Measurements from ENCODE around the gene SMIM28.
"Not testable (repeated sequence)": the region's sequence is repeated elsewhere in the genome, so short reads cannot be mapped to it uniquely, and the experiment has no call there.

The SMIM28 gene

GRCh38 chr6:138410048-138410735, 32.5 kb downstream of the SMIM28 start:
- DNase-seq, result no peak

- no peak for DNase-seq
Observed at GRCh38 chr6:138410972-138411880, 33.5 kb downstream of the SMIM28 start.

DNA sequence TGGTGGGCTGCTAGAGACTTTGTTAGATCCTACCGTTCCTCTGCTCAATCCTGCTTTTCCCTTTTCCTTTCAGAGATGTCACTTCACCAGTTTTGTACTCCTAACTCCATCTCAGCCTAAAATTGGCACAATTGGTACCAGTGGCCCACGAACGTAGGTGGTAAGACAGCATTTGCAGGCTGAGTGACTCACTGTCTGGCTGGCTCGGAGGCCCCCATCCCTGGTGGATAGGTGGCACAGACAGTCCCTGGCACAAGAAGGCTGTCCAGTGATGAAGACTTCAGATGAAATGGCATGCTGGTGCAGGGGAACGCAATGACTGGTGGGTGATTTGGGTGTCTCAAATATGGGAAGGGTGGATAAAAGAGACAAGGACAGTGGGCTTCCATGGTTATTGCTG, 37.4 kb downstream of the SMIM28 start:
- no peak for DNase-seq

DNA sequence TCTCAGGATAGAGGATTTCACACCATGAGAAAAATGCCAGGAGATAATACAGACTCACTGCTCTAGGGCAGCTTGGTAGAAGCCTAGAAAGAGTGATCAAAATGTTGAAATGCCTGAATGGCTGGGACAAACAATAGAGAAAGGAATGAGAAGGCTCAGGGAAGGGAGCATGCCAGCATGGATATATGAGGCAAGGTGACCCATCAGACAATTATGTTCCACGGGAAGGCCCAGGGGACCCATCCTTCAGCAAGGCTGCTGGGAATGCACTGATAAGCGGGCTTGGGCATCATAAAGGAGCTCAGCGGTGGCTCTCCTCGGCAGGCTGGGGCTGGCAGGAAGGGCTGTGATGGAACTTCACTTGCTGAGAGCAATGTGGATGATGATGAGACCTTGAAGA, 38.5 kb downstream of the SMIM28 start:
- DNase-seq, result no peak

DNA sequence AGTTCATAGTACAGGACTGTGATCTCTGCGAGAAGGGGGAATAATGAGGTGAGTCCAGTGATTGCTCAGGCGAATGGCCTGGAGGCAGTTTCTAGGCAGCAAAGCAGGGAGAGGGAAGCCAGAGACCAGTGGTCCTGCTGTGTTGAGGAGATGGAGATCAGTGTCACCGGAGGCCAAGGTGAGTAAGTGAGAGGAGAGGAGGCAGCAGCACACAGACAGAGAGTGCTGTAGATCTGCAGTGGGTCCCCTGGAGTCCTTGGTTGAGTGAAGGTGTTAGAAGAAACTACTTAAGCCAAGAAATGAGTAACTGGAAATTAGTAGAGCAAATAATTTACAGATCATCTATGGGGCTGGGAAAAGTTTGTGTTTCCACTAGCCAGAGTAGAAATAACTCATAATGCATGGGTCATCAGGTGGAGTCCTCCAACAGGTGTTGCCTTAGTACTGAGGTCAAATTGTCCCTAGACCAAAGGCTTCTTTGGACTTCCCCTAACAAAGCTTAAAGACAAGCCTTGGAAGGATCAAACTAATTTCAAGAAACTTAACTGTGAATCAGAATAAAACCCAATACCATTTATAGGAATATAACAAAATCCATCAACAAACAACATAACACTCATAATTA, 39.9 kb downstream of the SMIM28 start:
- DNase-seq, result no peak

DNA sequence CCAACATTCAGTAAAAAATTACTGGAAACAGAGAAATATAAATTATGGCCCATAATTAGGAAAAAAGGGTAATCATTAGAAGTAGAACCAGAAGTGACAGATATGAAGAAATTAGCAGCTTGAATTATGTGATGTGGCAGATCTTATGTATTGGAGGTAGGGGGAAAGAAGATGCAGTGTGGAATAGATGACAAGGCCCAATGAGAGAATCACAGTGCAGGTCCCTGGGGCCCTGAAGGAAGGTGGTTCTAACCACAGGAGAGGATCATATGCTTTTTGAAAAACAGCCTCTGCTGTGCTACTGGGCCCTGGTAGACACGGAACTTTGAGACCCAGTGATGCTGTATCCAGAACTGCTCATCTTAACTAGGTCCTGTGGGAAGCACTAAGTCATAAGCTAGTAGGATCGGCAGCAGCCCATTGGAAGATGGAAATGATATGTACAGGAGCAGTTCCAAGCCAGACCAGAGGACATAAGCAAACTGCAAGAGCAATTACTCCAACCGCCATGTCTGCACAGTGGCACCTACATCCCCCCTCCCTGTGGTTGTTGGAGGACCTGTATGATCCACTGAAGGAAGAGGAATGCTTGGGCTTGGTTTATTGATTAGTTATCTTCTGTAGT, 40.5 kb downstream of the SMIM28 start:
- no peak for DNase-seq

GRCh38 chr6:138419766-138420165, 42.1 kb downstream of the SMIM28 start:
- DNase-seq, result no peak

- DNase-seq, result no peak
Observed at GRCh38 chr6:138420356-138420755, 42.7 kb downstream of the SMIM28 start.

- no peak for DNase-seq
Observed at GRCh38 chr6:138421089-138421488, 43.4 kb downstream of the SMIM28 start.

DNA sequence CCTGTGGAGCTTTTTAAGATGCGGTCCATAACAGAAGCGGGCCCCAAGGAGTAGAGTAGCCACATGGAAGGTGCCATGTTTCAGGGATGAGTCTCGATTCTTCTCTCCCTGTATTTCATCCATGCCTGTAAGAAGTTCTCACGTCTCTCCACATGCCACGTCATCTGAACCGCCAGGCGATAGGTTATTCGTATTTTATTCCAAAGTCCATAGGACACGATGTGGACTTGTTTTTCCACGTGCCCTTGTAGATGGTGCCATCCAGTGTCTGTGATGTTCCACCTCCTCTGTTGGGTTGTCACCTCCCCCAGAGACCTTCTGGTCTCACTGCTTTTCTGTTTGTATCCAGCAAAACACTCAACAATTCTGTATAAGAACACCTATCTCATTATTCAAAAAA, 43.9 kb downstream of the SMIM28 start:
- DNase-seq, result no peak

DNA sequence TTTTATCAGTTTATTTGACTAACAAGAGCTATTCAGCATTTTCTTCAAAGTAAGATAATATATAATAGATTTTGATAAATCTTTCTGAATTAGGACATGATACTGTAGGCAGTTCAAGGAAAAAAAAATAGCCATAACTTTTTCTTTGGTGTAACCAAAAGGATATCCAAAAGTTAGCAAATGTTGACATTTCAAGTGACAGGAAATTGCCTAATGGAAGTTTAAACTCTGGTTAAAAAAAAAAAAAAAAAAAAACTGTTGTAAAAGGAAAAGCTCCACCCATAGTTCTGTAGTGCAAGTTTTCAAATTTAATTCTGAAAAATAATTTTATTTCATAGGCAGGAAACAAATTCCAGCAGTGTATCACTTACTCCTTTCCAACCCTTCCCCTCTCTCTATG, 45.2 kb downstream of the SMIM28 start:
- DNase-seq, result no peak

DNA sequence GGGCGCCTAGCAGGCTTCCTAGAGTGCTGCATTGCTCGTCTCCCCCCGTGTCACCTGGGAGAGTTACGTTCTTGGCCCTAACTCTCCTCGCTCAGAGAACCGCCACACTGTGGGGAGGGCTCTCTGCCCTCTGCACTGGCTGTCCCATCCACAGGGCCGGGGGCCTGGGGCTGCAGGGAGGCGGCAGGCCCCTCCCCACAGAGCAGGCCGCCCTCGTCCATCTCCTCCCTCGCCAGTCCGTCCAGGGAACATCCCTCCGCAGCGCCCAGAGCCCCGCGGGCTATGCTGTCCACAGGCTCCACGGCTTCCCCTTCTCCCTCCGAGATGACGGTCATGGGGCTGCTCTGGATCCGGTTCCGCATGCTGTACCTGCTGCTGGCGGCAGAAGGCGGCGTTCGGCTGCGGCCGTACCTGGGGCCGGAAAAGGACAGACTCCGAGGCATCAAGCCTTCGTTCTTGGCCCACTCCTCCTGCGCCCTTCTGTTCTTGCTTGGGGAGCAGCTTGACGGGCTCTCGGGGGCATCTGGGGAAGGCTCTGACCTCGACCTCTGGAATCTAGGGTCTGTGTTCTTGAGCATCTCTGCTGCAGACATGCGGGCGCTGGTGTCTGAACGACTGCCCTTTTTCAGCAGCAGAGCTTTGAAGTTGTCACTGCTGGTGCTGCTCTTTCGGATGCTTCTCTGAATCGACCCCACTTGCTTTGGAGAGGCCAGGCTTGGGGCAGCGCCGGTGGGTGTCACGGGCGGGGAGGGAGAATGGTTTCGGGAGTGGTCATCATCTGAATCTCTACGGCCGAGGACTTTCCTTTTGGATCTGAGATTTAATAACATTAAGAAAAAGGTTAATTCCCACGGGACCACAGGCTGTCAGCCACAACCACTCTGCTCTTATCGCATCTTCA, 46.5 kb downstream of the SMIM28 start:
- DNase-seq, result no peak

DNA sequence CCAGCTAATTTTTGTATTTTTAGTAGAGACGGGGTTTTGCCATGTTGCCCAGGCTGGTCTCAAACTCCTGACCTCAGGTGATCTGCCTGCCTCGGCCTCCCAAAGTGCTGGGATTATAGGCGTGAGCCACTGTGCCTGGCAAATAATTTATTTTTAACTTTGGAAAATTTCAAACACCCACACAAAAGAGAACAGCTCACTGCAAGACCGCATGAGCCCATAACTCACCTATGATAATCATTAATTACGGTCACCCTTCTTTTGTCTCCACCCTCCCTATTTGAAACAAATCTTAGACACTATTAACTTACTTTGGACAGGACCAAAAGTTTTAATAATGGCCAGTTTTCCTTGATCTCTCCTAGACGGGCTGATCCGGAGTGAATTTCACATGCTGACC, 47.6 kb downstream of the SMIM28 start:
- DNase-seq, result not testable (repeated sequence)

GRCh38 chr6:138426500-138427123, 48.9 kb downstream of the SMIM28 start:
- DNase-seq, result no peak

DNA sequence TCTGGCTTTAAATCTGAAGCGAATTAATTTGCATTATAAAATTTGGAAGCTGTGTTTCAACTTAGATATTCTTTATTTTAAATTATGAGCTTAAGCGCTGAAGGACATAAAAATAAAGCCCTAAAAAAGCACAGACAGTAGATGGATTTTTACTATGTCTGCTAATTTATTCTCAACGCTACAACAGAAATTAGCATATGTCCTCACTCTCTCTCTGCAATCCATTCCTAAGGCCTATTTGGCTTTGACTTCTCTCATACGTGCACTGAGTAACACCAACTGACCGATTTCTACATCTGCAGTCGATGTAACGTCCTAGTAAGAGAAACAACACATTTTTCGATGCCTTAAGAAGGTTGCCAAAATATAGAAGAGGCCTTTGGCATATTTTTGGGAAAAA, 50.0 kb downstream of the SMIM28 start:
- no peak for DNase-seq

DNA sequence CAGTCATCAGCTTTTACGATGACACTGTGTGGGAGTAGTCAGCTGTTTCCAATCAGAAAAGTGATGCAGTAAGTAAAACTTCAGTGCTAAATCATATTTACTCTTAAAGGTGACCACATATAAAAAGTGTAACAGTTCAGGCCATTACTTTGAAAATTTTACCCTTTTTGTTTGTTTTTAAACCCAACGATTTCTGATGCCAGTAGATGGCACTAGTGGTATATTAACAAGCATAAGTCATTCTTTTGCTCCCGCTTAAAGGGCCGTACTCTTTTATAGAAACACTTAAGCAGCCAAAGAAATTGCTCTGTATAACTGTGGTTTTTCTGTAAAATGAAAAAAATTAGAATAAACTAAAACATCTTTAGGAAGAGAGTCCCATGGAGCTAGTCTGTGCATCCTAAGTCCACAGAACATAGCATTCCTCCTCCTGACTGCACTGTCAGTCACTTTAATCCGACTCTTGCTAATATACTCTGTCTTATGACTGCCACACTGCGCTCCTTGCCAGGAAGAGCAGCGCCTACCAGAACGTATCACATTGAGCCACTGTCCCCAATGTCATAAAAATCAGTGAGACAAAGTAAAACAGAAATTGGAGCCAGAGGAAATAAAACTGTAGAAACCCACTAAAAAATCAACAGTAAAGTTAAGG, 51.4 kb downstream of the SMIM28 start:
- DNase-seq, result peak; percentile 55

GRCh38 chr6:138429761-138430160, 52.1 kb downstream of the SMIM28 start:
- DNase-seq, result no peak

DNA sequence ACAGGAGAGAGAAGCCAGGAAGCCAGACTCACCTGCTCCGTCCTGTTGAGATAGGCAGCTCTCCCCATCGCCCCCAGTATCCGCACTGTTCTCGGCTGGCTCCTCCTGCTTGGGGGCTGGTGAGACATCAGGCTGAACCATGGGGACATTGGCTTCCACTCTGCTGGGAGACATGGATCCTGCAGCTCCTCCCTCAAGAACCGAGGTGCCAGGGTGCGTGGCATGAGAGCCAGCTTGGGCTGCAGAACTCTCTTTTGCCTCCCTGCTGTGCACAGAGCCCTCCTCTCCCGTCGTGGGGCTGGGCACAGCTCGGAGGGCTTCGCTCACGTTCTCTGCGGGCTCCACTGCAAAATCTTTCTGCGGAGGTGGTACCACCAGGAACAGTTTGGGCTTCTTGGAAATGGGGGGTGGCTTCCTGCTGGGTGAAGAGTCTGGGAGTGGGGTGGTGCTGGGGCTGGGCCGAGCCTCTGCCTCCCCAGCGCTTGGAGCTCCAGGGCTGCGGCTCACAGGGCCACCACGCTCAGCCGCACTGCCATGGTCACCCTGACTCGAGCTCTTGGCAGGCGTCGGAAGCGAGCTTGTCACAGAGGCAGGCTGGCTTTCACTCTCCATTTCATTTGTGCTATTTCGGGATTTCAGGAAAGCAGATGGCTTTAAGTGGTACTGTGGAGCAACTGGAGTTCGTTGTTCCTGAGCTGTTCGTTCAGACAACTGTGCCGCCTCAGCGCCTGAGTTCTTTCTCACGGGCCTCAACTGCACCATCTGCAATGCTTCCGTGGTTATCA, 52.8 kb downstream of the SMIM28 start:
- no peak for DNase-seq

- DNase-seq, result no peak
Observed at GRCh38 chr6:138431256-138432062, 53.8 kb downstream of the SMIM28 start.

- no peak for DNase-seq
Observed at GRCh38 chr6:138432063-138432356, 54.3 kb downstream of the SMIM28 start.
